Colonic mucosa (tissue), 2 donors: ENCODE results near the gene TRMT10B. TPM values are rescaled to one million over a fixed set of nuclear protein-coding genes. Genes with fewer than 3 reads are reported as not detected.

Experiments used
- total RNA-seq, 2 donors: library from RNA; stranded (reverse); fragmentation: NEBNext Ultra II Directional in 1 of 2; extraction: Animal tissue kit (Norgen Biotek cat#: 25700) in 1 of 2; gene quantifications; one replicate each; pipeline ENCODE4 v1.2.1, GENCODE V29; 2021
- donor health status: DM: no; HTN: no; CAD: no.
- donor health status: DM: no; HTN: no; CAD: no.

TRMT10B gene
- total RNA-seq, 2 donors from 2014 or later: 8.3 to 11.9 TPM

Other genes starting within 250 kb of the TRMT10B start
- 1 to 10 TPM; 2.7 to 2.9 TPM for gene FBXO10, start 177.4 kb upstream of the TRMT10B start, total RNA-seq
- gene TOMM5, start 161.2 kb upstream of the TRMT10B start, total RNA-seq: 100 to 1,000 TPM in 1 of 2 donors, 10 to 100 TPM in 1; 59.9 to 112 TPM
- under 1 TPM; 0.08 to 0.35 TPM for gene FRMPD1, start 102.9 kb upstream of the TRMT10B start, total RNA-seq
- 10 to 100 TPM; 27.4 to 51.1 TPM for gene EXOSC3, start 31.3 kb downstream of the TRMT10B start, total RNA-seq
- gene DCAF10, start 47.0 kb downstream of the TRMT10B start, total RNA-seq: 10 to 100 TPM; 25.4 to 32.7 TPM
- 10 to 100 TPM; 19.4 to 22.7 TPM for gene SLC25A51, start 150.3 kb downstream of the TRMT10B start, total RNA-seq